ENCODE results near the gene ENO1.

The ENO1 gene

DNA sequence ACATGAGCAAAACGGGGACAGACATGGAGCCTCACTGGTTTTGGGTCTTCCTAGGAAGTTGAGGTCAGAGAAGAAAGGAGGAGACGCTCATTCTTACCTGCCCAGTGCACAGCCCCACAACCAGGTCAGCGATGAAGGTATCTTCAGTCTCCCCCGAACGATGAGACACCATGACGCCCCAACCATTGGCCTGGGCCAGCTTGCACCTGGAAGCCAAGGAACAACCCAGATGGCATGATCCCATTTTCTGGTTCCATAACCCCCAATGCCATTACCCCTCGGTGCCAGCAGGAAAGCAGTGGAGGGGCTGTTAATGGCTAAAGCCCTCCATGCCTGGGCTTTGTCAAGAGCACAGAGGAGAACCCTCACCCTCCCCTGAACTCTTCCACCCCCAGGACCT is 15.3 kb downstream of the ENO1 start:
- H3K9me3 ChIP-seq (ENCODE audit: insufficient read depth, low read length, severe bottlenecking) = no peaks in the 10 kb centered on the region
- H3K9ac ChIP-seq (ENCODE audit: low read depth, low read length) = no peak overlapping the region
- peaks cover 57% of the 10 kb centered on the region for H3K79me2 ChIP-seq (ENCODE audit: insufficient read depth, low read length)
- H2AFZ ChIP-seq (ENCODE audit: low read depth, low read length) = no peak overlapping the region
- ATAC-seq (ENCODE audit: insufficient read depth, low read depth) (no peak), DNase-seq (no peak)
- no peak for TF ChIP-seq CTCF (IDR thresholded peaks at IDR 0.05; ENCODE audit: borderline replicate concordance, extremely low read depth, low read length, poor library complexity, severe bottlenecking)
- TF ChIP-seq EZH2 (IDR thresholded peaks at IDR 0.05; ENCODE audit: borderline replicate concordance, low read depth, low read length, severe bottlenecking) = no peak
- peaks cover 98% of the 10 kb centered on the region for H3K36me3 ChIP-seq (ENCODE audit: insufficient read depth, low read length)
- no peak overlapping the region for H3K4me2 ChIP-seq (ENCODE audit: insufficient read depth, low read length)
- H3K4me1 ChIP-seq (ENCODE audit: insufficient read depth, low read length) = peaks cover 7% of the 10 kb centered on the region; the same call in 1 of the 2 replicates
- no peak overlapping the region for H3K4me3 ChIP-seq (ENCODE audit: low read depth in 1 of 2, low read length in 2 of 2)
- no peaks in the 10 kb centered on the region for H3K27me3 ChIP-seq (ENCODE audit: insufficient read depth, low read length, poor library complexity)
- peaks cover 85% of the 10 kb centered on the region for H4K20me1 ChIP-seq (ENCODE audit: insufficient read depth, low read length)
- no peak overlapping the region for H3K27ac ChIP-seq (ENCODE audit: low read length)

DNA sequence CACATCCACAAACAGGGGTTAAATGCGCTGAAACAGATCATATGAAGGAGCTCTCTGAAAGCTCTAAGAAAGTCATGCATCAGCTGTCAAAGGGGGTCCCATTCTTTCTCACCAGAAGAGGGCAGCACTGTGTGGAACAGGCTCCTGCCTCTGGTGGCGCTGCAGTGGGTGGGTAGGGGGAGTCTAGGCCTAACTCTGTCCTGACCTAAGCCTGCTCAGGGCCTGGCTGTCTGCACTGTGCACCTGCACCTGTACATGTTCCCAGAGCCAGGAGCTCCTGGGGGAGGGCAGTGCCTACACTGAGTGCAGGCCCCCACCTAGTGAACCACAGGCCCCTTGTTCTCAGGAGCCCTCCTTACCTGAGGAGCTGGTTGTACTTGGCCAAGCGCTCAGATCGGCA is 16.0 kb downstream of the ENO1 start:
- Histone ChIP-seq H3K4me3 (ENCODE audit: low read depth in 1 of 2, low read length in 2 of 2) (no peak overlapping the region), H3K4me1 (ENCODE audit: insufficient read depth, low read length) (peaks cover 7% of the 10 kb centered on the region; the same call in 1 of the 2 replicates), H3K9ac (ENCODE audit: low read depth, low read length) (no peak overlapping the region), H3K9me3 (ENCODE audit: insufficient read depth, low read length, severe bottlenecking) (no peaks in the 10 kb centered on the region), H3K4me2 (ENCODE audit: insufficient read depth, low read length) (no peak overlapping the region), H4K20me1 (ENCODE audit: insufficient read depth, low read length) (peaks cover 82% of the 10 kb centered on the region), H3K27ac (ENCODE audit: low read length) (no peak overlapping the region), H3K27me3 (ENCODE audit: insufficient read depth, low read length, poor library complexity) (no peaks in the 10 kb centered on the region), H3K79me2 (ENCODE audit: insufficient read depth, low read length) (peaks cover 51% of the 10 kb centered on the region), H2AFZ (ENCODE audit: low read depth, low read length) (no peak overlapping the region), H3K36me3 (ENCODE audit: insufficient read depth, low read length) (peaks cover 95% of the 10 kb centered on the region)
- TF ChIP-seq EZH2 (IDR thresholded peaks at IDR 0.05; ENCODE audit: borderline replicate concordance, low read depth, low read length, severe bottlenecking) (no peak), CTCF (IDR thresholded peaks at IDR 0.05; ENCODE audit: borderline replicate concordance, extremely low read depth, low read length, poor library complexity, severe bottlenecking) (peak; percentile 83)
- peak; percentile 67 for ATAC-seq (ENCODE audit: insufficient read depth, low read depth)
- DNase-seq = peak; percentile 68

GRCh38 chr1:8860738-8861516 is 17.6 kb downstream of the ENO1 start:
- no peak for ATAC-seq (ENCODE audit: insufficient read depth, low read depth)
- Histone ChIP-seq H3K9ac (ENCODE audit: low read depth, low read length) (no peak overlapping the region), H3K4me3 (ENCODE audit: low read depth in 1 of 2, low read length in 2 of 2) (no peak overlapping the region), H3K36me3 (ENCODE audit: insufficient read depth, low read length) (peaks cover 79% of the 10 kb centered on the region), H3K4me1 (ENCODE audit: insufficient read depth, low read length) (peaks cover 4% of the 10 kb centered on the region; the same call in 1 of the 2 replicates), H3K9me3 (ENCODE audit: insufficient read depth, low read length, severe bottlenecking) (no peaks in the 10 kb centered on the region), H2AFZ (ENCODE audit: low read depth, low read length) (no peak overlapping the region), H3K27ac (ENCODE audit: low read length) (no peak overlapping the region), H3K27me3 (ENCODE audit: insufficient read depth, low read length, poor library complexity) (no peaks in the 10 kb centered on the region), H3K4me2 (ENCODE audit: insufficient read depth, low read length) (no peak overlapping the region), H3K79me2 (ENCODE audit: insufficient read depth, low read length) (peaks cover 37% of the 10 kb centered on the region), H4K20me1 (ENCODE audit: insufficient read depth, low read length) (peaks cover 72% of the 10 kb centered on the region)
- no peak for DNase-seq
- no peak for TF ChIP-seq CTCF (IDR thresholded peaks at IDR 0.05; ENCODE audit: borderline replicate concordance, extremely low read depth, low read length, poor library complexity, severe bottlenecking)
- no peak for TF ChIP-seq EZH2 (IDR thresholded peaks at IDR 0.05; ENCODE audit: borderline replicate concordance, low read depth, low read length, severe bottlenecking)

All from DND-41 (cell line).